ENCODE measurements around the gene MFSD6.
"Not testable (repeated sequence)": the region's sequence is repeated elsewhere in the genome, so short reads cannot be mapped to it uniquely, and the experiment has no call there.

Gene MFSD6

GRCh38 chr2:190407662-190408537 lies at the start of gene MFSD6:
MFSD6 (plus strand) TSS chr2:190408355; CDS start chr2:190436030, 27,675 bp downstream.
- DNase-seq: peak; percentile 60

GRCh38 chr2:190358655-190359448 lies 49.3 kb upstream of the MFSD6 start:
- DNase-seq: not testable (repeated sequence)

- DNase-seq: no peak
Measured at GRCh38 chr2:190360561-190360960, 47.6 kb upstream of the MFSD6 start.

- no peak for DNase-seq
Measured at GRCh38 chr2:190360965-190361364, 47.2 kb upstream of the MFSD6 start.

GRCh38 chr2:190361572-190361971 lies 46.6 kb upstream of the MFSD6 start:
- DNase-seq: no peak

GRCh38 chr2:190362894-190363293 lies 45.3 kb upstream of the MFSD6 start:
- DNase-seq: no peak

- DNase-seq: no peak
Measured at GRCh38 chr2:190365499-190366204, 42.5 kb upstream of the MFSD6 start.

- DNase-seq: no peak
Measured at GRCh38 chr2:190366248-190366753, 41.9 kb upstream of the MFSD6 start.

- no peak for DNase-seq
Measured at GRCh38 chr2:190367091-190367490, 41.1 kb upstream of the MFSD6 start.

GRCh38 chr2:190369635-190370034 lies 38.5 kb upstream of the MFSD6 start:
- DNase-seq: no peak

GRCh38 chr2:190376083-190376482 lies 32.1 kb upstream of the MFSD6 start:
- no peak for DNase-seq

- no peak for DNase-seq
Measured at GRCh38 chr2:190376591-190377245, 31.4 kb upstream of the MFSD6 start.

- DNase-seq: no peak
Measured at GRCh38 chr2:190378880-190379237, 29.3 kb upstream of the MFSD6 start.

- DNase-seq: no peak
Measured at GRCh38 chr2:190379249-190379964, 28.7 kb upstream of the MFSD6 start.

GRCh38 chr2:190380962-190381412 lies 27.2 kb upstream of the MFSD6 start:
- DNase-seq: no peak

- peak; percentile 13 for DNase-seq
Measured at GRCh38 chr2:190382851-190383250, 25.3 kb upstream of the MFSD6 start.

GRCh38 chr2:190387422-190387821 lies 20.7 kb upstream of the MFSD6 start:
- no peak for DNase-seq

GRCh38 chr2:190396271-190396670 lies 11.9 kb upstream of the MFSD6 start:
- DNase-seq: no peak

GRCh38 chr2:190402986-190403603 lies 5.1 kb upstream of the MFSD6 start:
- DNase-seq: no peak

GRCh38 chr2:190404487-190404886 lies 3.7 kb upstream of the MFSD6 start:
- peak; percentile 21 for DNase-seq

- no peak for DNase-seq
Measured at GRCh38 chr2:190405070-190405469, 3.1 kb upstream of the MFSD6 start.
